Pulmonary artery endothelial cell (primary cell): ENCODE measurements around the gene SDSL. TPM values are rescaled to one million over a fixed set of nuclear protein-coding genes. Genes with fewer than 3 reads are reported as not detected.
A peak's percentile ranks its signal among the peaks of the same experiment; 100 is the strongest.

Experiments used
- DNase-seq: peaks from one replicate; pipeline ENCODE4 v3.0.0-alpha.2; 2011; ENCODE audit warnings: low read depth, low spot score
- total RNA-seq: library from RNA; depleted of rRNA; stranded (reverse); fragments of >200 nt; gene quantifications from 2 replicates; pipeline ENCODE4 v1.2.3, GENCODE V29; 2014

Gene SDSL
- total RNA-seq, 1 donor from 2014 or later = 6.8 TPM

- DNase-seq = no peak
Observed at GRCh38 chr12:113445544-113446171, 23.5 kb downstream of the SDSL start.

- no peak for DNase-seq
Observed at GRCh38 chr12:113448873-113449272, 26.7 kb downstream of the SDSL start.

- no peak for DNase-seq
Observed at GRCh38 chr12:113449299-113449698, 27.1 kb downstream of the SDSL start.

GRCh38 chr12:113449839-113450238 is 27.7 kb downstream of the SDSL start:
- no peak for DNase-seq

- no peak for DNase-seq
Observed at GRCh38 chr12:113452458-113452857, 30.3 kb downstream of the SDSL start.

GRCh38 chr12:113453330-113453729 is 31.1 kb downstream of the SDSL start:
- no peak for DNase-seq

GRCh38 chr12:113456199-113456598 is 34.0 kb downstream of the SDSL start:
- DNase-seq = no peak

GRCh38 chr12:113456761-113457160 is 34.6 kb downstream of the SDSL start:
- no peak for DNase-seq

GRCh38 chr12:113457185-113457584 is 35.0 kb downstream of the SDSL start:
- DNase-seq = no peak

- no peak for DNase-seq
Observed at GRCh38 chr12:113457710-113458109, 35.5 kb downstream of the SDSL start.

- DNase-seq = no peak
Observed at GRCh38 chr12:113459981-113460380, 37.8 kb downstream of the SDSL start.

- DNase-seq = no peak
Observed at GRCh38 chr12:113461666-113462065, 39.5 kb downstream of the SDSL start.

- DNase-seq = peak; percentile 27
Observed at GRCh38 chr12:113462117-113462774, 40.1 kb downstream of the SDSL start.

- DNase-seq = no peak
Observed at GRCh38 chr12:113462998-113463745, 41.0 kb downstream of the SDSL start.

GRCh38 chr12:113463746-113464451 is 41.7 kb downstream of the SDSL start:
- DNase-seq = no peak

GRCh38 chr12:113464452-113464775 is 42.2 kb downstream of the SDSL start:
- DNase-seq = no peak

GRCh38 chr12:113464852-113465719 is 42.9 kb downstream of the SDSL start:
- no peak for DNase-seq

- no peak for DNase-seq
Observed at GRCh38 chr12:113465808-113466453, 43.8 kb downstream of the SDSL start.

GRCh38 chr12:113466454-113467141 is 44.4 kb downstream of the SDSL start:
- DNase-seq = no peak

- no peak for DNase-seq
Observed at GRCh38 chr12:113467142-113467501, 44.9 kb downstream of the SDSL start.
